HEK293T (cell line): ENCODE measurements around the gene GFM2.

ENCODE experiments used
- ARNT ChIP-seq: fragments of 450-650 bp; IDR thresholded peaks from 2 replicates; pipeline ENCODE4 v1.6.1; 2017; ENCODE audit warnings: mild to moderate bottlenecking
- BHLHE40 ChIP-seq: fragments of 450-650 bp; IDR thresholded peaks from 2 replicates; pipeline ENCODE4 v1.6.1; 2016; ENCODE audit warnings: mild to moderate bottlenecking, moderate library complexity, borderline replicate concordance
- FOXK2 ChIP-seq: fragments of 450-650 bp; IDR thresholded peaks from 2 replicates; pipeline ENCODE4 v1.6.1; 2016; ENCODE audit warnings: mild to moderate bottlenecking
- FOXM1 ChIP-seq: fragments of 450-650 bp; IDR thresholded peaks from 2 replicates; pipeline ENCODE4 v1.6.1; 2017; ENCODE audit warnings: mild to moderate bottlenecking, borderline replicate concordance
- L3MBTL2 ChIP-seq: fragments of 450-650 bp; conservative IDR thresholded peaks from 2 replicates; pipeline ENCODE4 v1.6.1; 2016; ENCODE audit warnings: mild to moderate bottlenecking
- PKNOX1 ChIP-seq: fragments of 450-650 bp; IDR thresholded peaks from 2 replicates; pipeline ENCODE4 v1.6.1; 2016
- SP1 ChIP-seq: fragments of 450-650 bp; IDR thresholded peaks from 2 replicates; pipeline ENCODE4 v1.6.1; 2017
- SUZ12 ChIP-seq: fragments of 450-650 bp; IDR thresholded peaks from 2 replicates; pipeline ENCODE4 v1.6.1; 2016; ENCODE audit warnings: mild to moderate bottlenecking
- TARDBP ChIP-seq: fragments of 450-650 bp; IDR thresholded peaks from 2 replicates; pipeline ENCODE4 v1.6.1; 2016
- ZNF384 ChIP-seq: fragments of 450-650 bp; IDR thresholded peaks from 2 replicates; pipeline ENCODE4 v1.6.1; 2016

- TF ChIP-seq TARDBP, result no peak
- no peak for TF ChIP-seq BHLHE40
- no peak for TF ChIP-seq ARNT
- no peak for TF ChIP-seq L3MBTL2
- no peak for TF ChIP-seq SUZ12
- TF ChIP-seq ZNF384, result no peak
- no peak for TF ChIP-seq FOXK2
- no peak for TF ChIP-seq SP1
- TF ChIP-seq PKNOX1, result no peak
- no peak for TF ChIP-seq FOXM1
Measured at GRCh38 chr5:74778609-74779008, 11.7 kb upstream of the GFM2 start.
